Measurements from ENCODE around the gene STXBP6.

The STXBP6 gene

DNA sequence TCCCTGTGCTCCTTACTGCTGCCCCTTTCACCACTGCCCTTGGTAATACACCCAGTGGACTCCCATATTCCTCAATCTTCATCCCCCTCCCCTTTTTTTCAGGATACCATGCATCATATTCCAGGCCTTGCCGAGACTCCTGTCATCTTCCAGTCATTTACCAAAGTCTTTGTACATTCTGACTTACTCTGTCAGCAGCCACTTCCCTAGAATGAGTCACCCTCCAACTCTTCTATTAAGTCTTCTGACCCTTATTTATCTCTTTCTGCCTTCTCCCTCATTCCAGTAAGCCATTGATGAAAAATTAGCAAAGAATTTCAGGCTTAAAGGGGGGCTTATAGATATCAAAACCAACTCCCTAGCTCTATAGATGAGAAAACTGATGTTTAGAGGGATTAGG lies 128.0 kb downstream of the STXBP6 start:
- no peak for DNase-seq (ENCODE audit: low read depth)
- no peak for TF ChIP-seq POLR2A (IDR thresholded peaks at IDR 0.05; ENCODE audit: extremely low read depth, insufficient read length)
- no peak for TF ChIP-seq MYC (IDR thresholded peaks at IDR 0.05; ENCODE audit: low read depth, low read length)
- TF ChIP-seq, protein P1, sequence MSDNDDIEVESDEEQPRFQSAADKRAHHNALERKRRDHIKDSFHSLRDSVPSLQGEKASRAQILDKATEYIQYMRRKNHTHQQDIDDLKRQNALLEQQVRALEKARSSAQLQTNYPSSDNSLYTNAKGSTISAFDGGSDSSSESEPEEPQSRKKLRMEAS (IDR thresholded peaks at IDR 0.05; ENCODE audit: low read depth, low read length): no peak
- TF ChIP-seq, protein P2, sequence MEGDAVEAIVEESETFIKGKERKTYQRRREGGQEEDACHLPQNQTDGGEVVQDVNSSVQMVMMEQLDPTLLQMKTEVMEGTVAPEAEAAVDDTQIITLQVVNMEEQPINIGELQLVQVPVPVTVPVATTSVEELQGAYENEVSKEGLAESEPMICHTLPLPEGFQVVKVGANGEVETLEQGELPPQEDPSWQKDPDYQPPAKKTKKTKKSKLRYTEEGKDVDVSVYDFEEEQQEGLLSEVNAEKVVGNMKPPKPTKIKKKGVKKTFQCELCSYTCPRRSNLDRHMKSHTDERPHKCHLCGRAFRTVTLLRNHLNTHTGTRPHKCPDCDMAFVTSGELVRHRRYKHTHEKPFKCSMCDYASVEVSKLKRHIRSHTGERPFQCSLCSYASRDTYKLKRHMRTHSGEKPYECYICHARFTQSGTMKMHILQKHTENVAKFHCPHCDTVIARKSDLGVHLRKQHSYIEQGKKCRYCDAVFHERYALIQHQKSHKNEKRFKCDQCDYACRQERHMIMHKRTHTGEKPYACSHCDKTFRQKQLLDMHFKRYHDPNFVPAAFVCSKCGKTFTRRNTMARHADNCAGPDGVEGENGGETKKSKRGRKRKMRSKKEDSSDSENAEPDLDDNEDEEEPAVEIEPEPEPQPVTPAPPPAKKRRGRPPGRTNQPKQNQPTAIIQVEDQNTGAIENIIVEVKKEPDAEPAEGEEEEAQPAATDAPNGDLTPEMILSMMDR (IDR thresholded peaks at IDR 0.05; ENCODE audit: low read depth, low read length): no peak
- no peak overlapping the region for H3K4me3 ChIP-seq (ENCODE audit: low read depth, low read length)

DNA sequence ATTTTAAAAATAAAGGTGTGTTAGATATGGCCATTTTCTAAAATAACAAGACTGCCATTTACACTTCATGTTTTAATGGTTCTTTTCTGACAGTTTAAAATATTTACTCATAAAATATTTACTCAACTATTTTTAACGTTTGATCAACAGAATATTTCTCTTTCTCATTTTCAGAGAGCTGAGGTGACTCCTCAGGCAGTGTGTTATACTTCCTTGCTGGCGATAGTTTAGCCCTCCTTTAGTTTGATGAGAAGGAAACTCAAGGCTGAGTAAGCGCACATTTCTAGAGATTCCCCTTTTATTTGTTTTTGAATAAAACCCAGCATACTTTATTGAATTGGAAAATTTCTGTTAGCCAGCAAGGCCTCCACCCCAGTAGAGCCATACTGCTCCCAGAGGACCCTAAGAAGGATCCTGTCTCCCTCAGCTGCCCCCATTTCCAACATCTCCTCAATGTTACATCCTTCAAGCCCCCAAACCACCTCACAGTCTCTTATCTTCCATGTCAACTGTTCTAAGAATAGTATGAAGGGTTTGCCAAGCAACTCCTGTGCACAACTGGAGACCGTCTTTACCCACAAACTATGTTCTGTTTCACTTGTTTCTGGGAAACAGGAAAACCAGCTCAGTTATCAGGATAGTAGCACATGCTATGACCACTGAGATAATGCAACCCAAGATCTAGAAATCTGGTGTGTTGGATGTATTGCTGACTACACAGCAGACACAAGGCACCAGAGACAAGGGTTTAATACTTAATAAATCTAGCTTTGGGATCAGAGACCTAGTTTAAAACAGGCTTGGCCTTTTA lies 129.5 kb downstream of the STXBP6 start:
- TF ChIP-seq POLR2A (IDR thresholded peaks at IDR 0.05; ENCODE audit: extremely low read depth, insufficient read length) (no peak), MYC (IDR thresholded peaks at IDR 0.05; ENCODE audit: low read depth, low read length) (no peak)
- TF ChIP-seq, protein P1 (IDR thresholded peaks at IDR 0.05; ENCODE audit: low read depth, low read length): no peak
- TF ChIP-seq, protein P2 (IDR thresholded peaks at IDR 0.05; ENCODE audit: low read depth, low read length): no peak
- H3K4me3 ChIP-seq (ENCODE audit: low read depth, low read length): no peak overlapping the region
- DNase-seq (ENCODE audit: low read depth): no peak

DNA sequence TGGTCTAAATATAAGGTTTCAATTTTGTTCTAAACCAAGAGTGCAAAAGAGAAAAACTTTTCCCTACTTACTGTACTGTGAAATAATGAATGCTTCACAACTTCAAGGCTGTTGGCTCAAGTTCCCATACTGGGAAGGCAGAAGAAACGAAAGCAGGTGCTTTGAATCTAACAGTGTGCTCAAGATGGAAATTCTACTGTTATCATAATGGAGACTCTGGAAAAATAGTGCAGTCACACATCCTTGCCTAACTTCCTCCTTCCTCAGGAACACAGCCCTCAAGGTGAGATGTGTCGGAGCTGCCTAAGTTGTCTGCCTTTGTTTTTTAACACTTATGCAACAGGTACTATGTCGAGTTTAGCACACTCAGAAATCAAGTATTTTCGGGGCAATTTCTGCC lies 131.1 kb downstream of the STXBP6 start:
- TF ChIP-seq, protein P1 (IDR thresholded peaks at IDR 0.05; ENCODE audit: low read depth, low read length): no peak
- TF ChIP-seq POLR2A (IDR thresholded peaks at IDR 0.05; ENCODE audit: extremely low read depth, insufficient read length) (no peak), MYC (IDR thresholded peaks at IDR 0.05; ENCODE audit: low read depth, low read length) (no peak)
- TF ChIP-seq, protein P2 (IDR thresholded peaks at IDR 0.05; ENCODE audit: low read depth, low read length): no peak

DNA sequence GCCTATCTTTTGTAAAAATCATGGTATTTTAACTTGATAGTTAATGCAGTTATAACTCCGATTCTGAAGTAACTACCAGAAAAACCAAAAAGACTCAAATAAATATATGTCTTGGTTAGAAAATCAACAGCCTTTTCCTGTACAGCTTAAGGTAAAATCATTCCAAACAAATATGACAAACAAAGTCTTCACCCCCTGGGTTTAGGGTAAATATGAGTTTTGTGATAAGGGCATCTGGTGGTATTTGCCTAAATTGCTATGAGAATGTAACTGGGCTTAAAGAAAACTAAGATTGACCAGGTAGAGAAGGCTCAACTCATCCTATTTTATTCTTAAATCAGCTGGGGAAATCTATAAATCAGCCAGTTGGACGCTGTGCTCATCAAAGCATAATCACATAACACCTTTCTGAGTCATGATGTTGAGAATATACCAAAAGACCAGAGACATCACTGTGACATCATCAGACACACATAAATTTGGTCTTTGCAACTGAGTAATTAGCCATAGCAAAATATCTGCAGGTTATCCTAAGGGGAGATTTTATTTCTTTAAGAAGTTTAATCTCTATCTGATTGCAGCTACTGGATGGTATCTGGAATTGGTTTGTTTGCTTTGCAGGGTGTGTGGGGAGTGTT lies 133.9 kb downstream of the STXBP6 start:
- DNase-seq (ENCODE audit: low read depth): no peak
- no peak overlapping the region for H3K4me3 ChIP-seq (ENCODE audit: low read depth, low read length)
- TF ChIP-seq POLR2A (IDR thresholded peaks at IDR 0.05; ENCODE audit: extremely low read depth, insufficient read length) (no peak), MYC (IDR thresholded peaks at IDR 0.05; ENCODE audit: low read depth, low read length) (no peak)
- TF ChIP-seq, protein P1 (IDR thresholded peaks at IDR 0.05; ENCODE audit: low read depth, low read length): no peak
- TF ChIP-seq, protein P2 (IDR thresholded peaks at IDR 0.05; ENCODE audit: low read depth, low read length): no peak

More for the DNA sequence above, 131.1 kb downstream of the STXBP6 start:
- no peak overlapping the region for H3K4me3 ChIP-seq (ENCODE audit: low read depth, low read length)
- no peak for DNase-seq (ENCODE audit: low read depth)

DNA sequence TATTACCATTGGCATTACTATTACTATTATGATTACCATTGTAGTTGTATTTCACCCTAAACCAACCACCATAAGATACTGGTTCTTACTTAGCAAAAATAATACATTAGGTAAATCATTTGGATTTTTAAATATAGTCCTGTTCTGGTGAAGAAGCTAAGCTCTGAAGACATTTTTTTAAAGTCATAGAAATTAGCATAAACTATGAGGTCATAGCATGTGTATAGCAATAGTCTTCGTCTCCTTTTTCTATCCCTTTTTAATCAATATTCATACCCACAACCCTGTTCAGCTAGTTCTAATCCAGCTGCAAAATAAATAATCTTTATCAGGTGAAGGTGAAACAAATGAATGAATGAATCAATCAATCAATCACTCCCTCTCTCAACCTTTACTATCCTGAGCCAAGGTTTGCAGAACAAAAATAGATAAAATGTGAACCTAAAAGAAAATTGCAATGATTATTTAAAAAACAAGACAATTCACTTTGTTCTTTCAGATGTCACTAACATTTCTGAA lies 134.5 kb downstream of the STXBP6 start:
- no peak for DNase-seq (ENCODE audit: low read depth)
- H3K4me3 ChIP-seq (ENCODE audit: low read depth, low read length): no peak overlapping the region
- no peak for TF ChIP-seq POLR2A (IDR thresholded peaks at IDR 0.05; ENCODE audit: extremely low read depth, insufficient read length)
- TF ChIP-seq, protein P2 (IDR thresholded peaks at IDR 0.05; ENCODE audit: low read depth, low read length): no peak
- no peak for TF ChIP-seq MYC (IDR thresholded peaks at IDR 0.05; ENCODE audit: low read depth, low read length)
- TF ChIP-seq, protein P1 (IDR thresholded peaks at IDR 0.05; ENCODE audit: low read depth, low read length): no peak

All from NB4 (cell line).